HG02970 (cell line): ENCODE measurements around the gene BRPF1.

ENCODE experiments used
- ATAC-seq: cut with Tn5 transposase; IDR thresholded peaks from one replicate; pipeline ENCODE4 v1.9.1; 2021; ENCODE audit warnings: mild to moderate bottlenecking, moderate library complexity, moderate number of reproducible peaks; ENCODE audit not compliant: unreplicated experiment, low FRiP score

BRPF1 gene

DNA sequence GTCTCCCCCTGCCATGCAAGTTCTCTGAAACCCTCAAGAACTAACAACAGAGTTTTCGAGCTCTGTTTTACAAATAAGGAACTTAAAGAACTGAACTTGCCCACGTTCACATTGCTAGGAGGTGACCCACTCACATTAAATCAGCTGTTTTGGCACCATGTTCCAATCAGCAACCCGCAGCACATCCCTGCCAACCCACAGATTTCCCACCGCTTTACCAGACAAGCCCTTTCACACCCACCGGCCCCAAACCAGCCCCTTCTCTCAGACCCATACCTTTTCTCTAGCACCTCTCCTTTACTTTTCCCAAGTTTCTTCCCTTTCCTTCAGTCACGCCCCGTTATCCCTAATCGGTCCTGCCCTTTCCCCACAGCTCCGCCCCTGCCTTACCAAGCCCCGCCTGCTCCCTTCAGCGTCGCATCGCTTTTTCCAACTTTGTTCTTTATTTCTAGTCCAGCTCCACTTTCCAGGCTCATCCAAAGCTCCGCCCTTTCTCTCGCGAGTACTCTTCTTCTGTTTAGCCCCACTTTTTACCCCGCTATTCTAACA lies 804 bp upstream of the BRPF1 start:
- peak; percentile 32 for ATAC-seq

- peak; percentile 2 for ATAC-seq
Measured at GRCh38 chr3:9732080-9732739, 675 bp downstream of the BRPF1 start.

- no peak for ATAC-seq
Measured at GRCh38 chr3:9732740-9733115, 1.2 kb downstream of the BRPF1 start.

DNA sequence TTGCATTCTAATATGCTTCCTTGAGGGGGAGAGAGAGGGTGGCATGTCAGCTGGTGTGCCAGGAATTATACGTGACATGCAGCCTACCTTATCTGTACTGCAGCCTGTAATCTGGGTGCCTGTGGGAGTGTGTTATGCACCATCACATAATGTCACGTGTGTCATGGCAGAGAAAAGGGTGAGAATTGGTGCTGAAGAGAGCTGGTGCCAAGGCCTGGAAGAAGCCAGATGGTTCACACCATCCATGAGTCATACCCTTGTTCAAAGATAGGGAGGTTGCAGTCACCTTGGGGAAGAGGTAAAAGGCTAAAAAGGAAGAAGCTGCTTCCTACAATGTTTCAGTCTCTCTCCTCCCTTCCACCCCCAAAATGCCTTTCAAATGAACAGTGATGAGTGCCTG lies 5.3 kb downstream of the BRPF1 start:
- ATAC-seq: no peak

- no peak for ATAC-seq
Measured at GRCh38 chr3:9739181-9739580, 7.6 kb downstream of the BRPF1 start.

DNA sequence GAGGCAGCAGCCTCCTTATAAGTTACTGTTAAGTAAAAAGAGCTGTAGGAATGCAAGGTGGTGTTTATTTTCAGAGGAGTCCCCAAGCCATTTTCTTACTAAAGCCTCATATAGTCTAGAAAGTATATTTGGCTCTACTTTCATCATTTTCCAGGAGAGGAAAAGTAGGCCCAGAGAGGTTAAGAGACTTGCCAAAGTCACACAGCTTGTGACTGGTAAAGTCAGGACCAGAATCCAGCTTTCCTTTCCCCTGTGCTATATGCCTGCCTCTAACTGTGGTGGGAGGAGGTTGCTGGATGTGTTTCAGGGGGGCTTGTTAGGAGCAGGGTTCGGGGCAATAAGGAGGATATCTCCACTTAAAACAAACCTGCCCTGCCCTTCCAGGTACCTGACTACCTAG lies 11.0 kb downstream of the BRPF1 start:
- ATAC-seq: no peak

GRCh38 chr3:9743548-9743947 lies 12.0 kb downstream of the BRPF1 start:
- no peak for ATAC-seq

DNA sequence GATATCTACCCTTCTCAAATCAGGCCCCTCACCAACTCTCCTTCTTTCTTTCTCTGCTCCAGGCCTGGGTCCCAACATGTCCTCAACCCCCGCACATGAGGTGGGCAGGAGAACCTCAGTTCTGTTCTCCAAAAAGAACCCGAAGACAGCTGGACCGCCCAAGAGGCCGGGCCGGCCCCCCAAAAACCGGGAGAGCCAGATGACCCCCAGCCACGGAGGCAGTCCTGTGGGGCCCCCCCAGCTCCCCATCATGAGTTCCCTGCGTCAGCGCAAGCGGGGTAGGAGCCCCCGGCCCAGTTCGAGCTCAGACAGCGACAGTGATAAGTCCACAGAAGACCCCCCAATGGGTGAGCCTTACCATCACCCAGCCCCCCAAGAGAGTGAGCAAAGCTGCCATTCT lies 12.6 kb downstream of the BRPF1 start:
- no peak for ATAC-seq

- ATAC-seq: no peak
Measured at GRCh38 chr3:9745521-9745920, 14.0 kb downstream of the BRPF1 start.

DNA sequence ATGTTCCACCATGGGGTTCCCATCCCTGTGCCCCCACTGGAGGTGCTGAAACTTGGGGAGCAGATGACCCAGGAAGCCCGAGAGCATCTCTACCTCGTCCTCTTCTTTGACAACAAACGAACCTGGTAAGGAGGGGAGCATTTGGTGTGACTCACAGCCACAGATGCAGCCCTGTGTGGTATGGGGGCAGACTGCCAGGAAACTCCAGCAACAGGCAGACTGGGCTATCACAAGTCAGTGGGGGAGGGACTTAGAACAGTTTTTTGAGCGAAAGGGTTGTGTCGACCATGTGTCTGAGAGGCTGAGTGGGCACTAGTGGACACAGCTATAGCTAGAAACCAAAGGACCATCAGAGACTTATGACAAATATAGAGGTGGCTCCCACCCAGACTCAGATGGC lies 14.8 kb downstream of the BRPF1 start:
- no peak for ATAC-seq

DNA sequence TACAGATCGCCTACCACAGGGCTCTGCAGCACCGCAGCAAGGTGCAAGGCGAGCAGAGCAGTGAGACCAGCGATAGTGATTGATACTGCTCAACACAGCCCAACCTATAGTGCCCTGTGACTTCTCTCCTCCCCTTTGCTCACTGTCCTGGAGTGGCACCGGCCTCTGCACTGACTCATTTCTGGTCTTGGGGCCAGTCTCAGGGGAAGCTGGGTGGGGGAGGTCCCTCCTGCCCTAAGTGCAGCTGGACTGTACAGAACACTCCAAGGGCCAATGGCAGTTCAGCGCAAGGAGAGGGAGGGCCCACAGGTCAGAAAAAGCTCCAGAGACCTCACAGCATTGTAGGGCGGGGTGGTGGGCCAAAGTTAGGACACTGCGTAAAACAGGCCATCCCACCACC lies 15.7 kb downstream of the BRPF1 start:
- ATAC-seq: no peak

DNA sequence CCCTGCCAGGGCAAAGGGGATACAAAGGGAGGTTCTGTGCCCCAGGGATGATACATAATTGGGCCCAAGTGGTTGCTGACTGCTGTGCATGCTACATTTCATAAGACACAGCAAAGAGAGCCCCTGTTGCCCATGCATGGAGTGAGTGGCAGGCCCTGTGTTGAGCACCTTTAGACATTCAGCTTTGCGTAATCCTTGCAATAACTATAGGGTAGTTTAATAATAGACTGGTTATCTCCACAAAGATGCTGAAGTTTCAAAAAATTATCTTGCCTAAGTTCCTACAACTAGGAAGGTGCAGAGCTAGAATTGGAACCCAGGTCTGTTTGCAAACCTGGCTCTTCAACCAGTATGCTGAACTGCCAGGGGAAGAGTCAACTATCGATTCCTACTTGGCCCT lies 16.5 kb downstream of the BRPF1 start:
- ATAC-seq: no peak

DNA sequence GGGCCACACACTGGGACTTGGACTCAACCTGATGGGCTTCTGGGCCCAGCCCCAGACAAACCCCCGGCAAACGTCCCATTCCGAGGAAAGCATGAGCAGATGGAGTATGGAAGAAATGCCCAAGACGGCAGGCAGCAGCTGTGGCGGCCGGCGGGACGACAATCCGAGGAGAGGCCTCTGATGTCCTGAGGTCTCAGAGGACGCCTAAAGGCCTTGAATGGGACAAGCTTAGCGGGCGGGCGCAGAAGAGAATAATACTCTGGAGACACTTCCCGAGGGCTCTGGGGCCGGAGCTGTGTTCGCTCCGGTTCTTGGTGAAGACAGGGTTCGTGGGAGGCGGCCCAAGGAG lies 17.7 kb downstream of the BRPF1 start:
- ATAC-seq: no peak

- peak; percentile 94 for ATAC-seq
Measured at GRCh38 chr3:9749645-9750555, 18.4 kb downstream of the BRPF1 start, which contains the start of gene OGG1. Gene OGG1 (plus strand): TSS chr3:9749952. CDS start chr3:9750287, 335 bp downstream.

GRCh38 chr3:9750556-9751411 lies 19.2 kb downstream of the BRPF1 start:
- ATAC-seq: no peak

DNA sequence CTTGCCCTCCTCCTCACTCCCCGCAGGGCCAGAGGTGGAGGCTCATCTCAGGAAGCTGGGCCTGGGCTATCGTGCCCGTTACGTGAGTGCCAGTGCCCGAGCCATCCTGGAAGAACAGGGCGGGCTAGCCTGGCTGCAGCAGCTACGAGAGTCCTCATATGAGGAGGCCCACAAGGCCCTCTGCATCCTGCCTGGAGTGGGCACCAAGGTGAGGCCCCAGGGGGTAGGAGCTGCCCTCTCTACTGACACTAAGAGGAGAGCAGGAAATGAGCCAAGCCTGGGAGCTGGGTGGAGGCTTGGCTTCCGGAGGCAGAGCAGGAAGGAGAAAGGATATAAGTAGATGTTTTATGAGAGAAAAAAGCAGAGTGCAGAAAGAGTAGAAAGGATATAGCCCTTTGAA lies 23.1 kb downstream of the BRPF1 start:
- ATAC-seq: no peak

DNA sequence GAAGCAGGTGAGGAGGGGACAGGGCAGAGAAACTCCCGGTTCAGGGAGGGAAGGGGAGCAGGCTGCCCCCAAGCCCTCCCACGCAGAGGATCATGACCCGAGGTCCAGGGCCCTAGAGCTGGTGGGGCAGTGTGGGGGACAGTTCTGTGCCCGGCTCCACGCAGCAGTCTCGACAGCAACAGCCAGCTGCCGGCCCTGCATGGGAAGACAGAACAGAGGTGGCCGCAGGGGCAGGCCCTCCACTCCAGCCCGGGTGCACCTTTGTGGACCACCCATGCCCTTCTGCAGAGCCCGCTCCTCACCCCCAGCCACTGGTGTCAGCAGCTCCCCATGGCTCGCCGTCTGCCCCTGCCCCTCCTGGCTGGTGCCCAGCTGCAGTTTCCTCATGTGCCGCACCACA lies 25.9 kb downstream of the BRPF1 start:
- ATAC-seq: no peak

DNA sequence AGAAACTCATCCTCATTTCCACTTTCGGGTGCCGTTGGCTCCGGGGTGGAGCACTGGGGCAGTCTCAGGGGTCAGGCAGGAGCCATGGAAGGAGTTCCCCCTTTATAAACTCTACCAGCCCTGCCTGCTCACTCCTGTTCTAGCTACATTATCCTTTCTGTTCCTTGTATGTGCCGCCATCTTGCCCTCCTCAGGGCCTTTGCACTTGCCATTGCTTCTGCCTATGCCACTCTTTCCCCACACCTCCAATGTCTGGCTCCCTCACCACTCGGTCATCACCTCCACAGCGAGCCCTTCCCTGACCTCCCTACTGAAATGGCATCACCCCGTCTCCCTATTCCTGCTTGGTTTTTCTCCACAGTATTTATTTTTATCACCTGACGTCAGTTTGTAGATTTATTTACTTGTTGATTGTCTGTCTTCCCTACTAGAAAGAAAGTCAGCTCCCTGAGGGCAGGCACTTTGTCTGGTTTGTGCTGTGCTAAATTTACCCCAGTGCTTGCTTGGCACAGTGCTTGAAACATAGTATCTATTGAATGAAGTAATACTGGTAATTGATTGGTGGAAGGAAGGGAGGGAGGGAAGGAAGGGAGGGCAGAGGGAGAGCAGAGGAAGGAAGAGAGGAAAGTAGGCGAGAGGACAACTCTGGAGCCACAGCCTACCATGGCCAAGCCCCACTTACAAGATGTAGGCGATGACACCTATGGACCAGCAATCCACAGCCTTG lies 29.4 kb downstream of the BRPF1 start:
- no peak for ATAC-seq

- ATAC-seq: no peak
Measured at GRCh38 chr3:9761919-9762318, 30.4 kb downstream of the BRPF1 start.

- no peak for ATAC-seq
Measured at GRCh38 chr3:9762871-9763270, 31.3 kb downstream of the BRPF1 start.
